CD4-positive, alpha-beta T cell treated with Interleukin-21 for 1 hour (primary cell): ENCODE data around the gene RFTN1.

Experiments used
- DNase-seq: peaks from one replicate; pipeline ENCODE4 v3.0.0-alpha.2; 2020

RFTN1 gene

GRCh38 chr3:16485395-16485992 is 28.0 kb downstream of the RFTN1 start:
- DNase-seq = no peak

GRCh38 chr3:16484984-16485383 is 28.5 kb downstream of the RFTN1 start:
- no peak for DNase-seq

DNA sequence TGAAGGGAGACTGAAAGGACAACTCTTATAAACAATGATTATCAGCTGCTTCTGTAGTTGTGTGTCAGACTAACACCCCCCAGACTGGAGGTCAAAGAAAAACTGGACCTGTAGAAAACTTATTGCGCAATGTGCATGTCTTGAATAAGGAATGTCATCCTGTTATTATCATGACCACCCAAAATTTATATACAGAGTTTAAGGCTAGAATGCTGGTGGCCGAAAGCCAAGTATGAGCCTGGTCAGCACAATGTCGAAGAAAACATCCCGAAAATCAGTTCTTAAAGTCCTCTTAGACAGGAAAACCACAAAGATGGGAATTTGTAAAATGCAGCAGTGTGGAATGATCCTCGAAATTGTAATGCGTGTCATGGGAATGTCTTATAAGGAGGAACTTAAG is 29.3 kb downstream of the RFTN1 start:
- no peak for DNase-seq

GRCh38 chr3:16482770-16483531 is 30.5 kb downstream of the RFTN1 start:
- DNase-seq = peak; percentile 44

GRCh38 chr3:16482194-16482769 is 31.2 kb downstream of the RFTN1 start:
- no peak for DNase-seq

DNA sequence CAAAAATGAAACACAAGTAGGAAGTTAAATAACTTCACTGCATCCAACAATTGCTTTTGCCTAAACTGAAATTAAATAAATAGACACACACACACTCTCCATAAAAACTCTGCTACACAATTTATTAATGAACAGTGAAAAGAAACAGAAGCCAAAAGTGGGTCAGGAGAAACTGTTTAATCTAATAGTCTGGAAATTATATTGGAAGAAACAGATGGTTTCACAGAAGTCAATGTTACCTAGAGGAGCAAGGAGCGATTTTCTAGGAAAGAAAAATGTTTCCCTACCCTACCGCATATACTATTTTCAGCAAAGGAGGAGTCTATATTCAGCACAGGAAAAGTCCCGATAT is 32.0 kb downstream of the RFTN1 start:
- DNase-seq = no peak

- peak; percentile 37 for DNase-seq
These were observed 32.5 kb downstream of the RFTN1 start for GRCh38 chr3:16480861-16481545.

DNA sequence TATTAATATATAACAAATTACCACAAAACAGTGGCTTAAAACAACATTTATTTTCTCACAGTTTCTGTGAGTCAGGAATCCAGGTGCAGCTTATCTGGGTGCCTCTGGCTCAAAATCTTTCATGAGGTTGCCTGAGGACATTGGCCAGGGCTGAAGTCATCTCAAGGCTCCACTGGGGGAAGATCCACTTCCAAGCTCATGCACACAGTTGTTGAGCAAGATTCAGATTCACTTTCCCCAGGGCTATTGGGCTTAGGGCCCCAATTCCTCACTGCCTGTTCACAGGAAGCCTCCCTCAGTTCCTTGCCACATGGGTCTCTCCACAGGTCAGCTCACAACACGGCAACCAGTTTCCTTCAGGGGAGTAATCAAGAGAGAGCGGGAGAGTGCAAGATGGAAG is 35.0 kb downstream of the RFTN1 start:
- no peak for DNase-seq

GRCh38 chr3:16477521-16477920 is 36.0 kb downstream of the RFTN1 start:
- DNase-seq = no peak

DNA sequence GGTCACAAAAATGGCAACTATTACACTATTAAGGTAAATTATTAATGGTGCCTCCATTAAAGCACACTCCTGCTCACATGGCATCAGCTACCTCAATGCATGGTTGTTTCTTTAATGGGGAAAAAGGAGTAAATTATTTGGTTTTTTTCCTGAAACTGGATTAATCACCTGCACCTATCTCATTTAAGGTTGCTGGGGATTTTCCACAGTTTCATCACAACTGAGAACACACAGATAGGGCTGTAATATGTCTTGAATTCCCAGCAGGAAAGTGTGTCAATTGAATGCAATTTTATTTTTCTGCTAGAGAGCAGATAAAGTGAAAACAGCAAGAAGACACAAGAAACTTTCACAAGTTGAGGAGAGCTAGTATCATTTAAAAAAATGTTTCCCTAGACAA is 36.4 kb downstream of the RFTN1 start:
- DNase-seq = no peak

- DNase-seq = peak; percentile 27
These were observed 36.9 kb downstream of the RFTN1 start for GRCh38 chr3:16476636-16477035.

- DNase-seq = no peak
These were observed 37.7 kb downstream of the RFTN1 start for GRCh38 chr3:16475766-16476165.

DNA sequence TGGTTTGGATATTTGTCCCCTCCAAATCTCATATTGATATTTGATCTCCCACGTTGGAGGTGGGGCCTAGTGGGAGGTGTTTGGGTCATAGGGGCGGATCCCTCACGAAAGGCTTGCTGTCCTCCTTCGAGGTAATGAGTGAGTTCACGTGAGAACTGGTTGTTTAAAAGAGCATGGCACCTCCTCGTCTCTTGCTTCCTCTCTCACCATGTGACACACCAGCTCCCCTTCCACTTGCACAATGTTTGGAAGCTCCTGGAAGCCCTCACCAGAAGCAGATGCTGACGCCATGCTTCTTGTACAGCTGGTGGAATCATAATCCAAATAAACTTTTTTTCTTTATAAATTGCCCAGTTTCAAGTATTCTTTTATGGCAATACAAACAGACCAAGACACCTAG is 38.6 kb downstream of the RFTN1 start:
- no peak for DNase-seq

DNA sequence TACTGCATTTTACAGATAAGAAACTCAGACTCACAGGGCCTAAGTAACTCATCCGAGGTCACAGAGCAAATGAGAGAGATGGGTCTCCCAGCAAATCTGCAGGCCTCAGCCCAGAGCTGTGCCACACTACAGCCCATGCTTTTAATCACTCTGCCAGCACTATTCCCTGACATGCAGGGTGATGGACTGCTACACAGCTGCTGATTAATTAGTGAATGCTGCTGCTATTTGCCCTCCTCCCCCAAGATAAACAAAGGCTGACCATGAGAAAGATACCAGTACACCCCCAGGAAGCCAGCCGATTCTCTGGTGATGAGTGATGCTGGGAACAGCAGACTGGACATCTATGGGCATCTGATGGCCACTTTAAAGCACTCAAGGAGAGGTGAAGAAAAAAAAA is 39.3 kb downstream of the RFTN1 start:
- DNase-seq = no peak

- no peak for DNase-seq
These were observed 40.9 kb downstream of the RFTN1 start for GRCh38 chr3:16472593-16472992.

DNA sequence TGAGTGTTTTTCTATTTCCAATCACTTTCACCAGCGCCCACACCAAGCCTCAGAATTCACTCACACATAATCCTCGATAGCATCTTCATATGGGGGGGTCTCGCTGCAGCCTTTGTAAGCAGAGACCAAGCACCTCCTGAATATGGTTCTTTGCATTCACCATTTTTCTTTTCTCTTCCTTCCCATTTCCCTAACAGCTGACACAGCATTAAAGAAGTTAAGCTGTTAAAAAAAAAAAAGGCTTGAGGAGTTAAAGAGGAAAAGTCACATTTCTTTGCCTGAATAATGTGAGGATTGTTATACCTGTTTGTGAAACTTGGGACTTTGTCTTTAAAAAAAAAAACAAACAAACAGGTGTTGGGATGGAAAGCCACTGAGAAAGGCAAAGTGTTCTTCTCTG is 41.6 kb downstream of the RFTN1 start:
- no peak for DNase-seq

GRCh38 chr3:16470590-16470989 is 42.9 kb downstream of the RFTN1 start:
- no peak for DNase-seq

- DNase-seq = peak; percentile 28
These were observed 45.0 kb downstream of the RFTN1 start for GRCh38 chr3:16468336-16469098.

GRCh38 chr3:16468002-16468335 is 45.5 kb downstream of the RFTN1 start:
- no peak for DNase-seq

DNA sequence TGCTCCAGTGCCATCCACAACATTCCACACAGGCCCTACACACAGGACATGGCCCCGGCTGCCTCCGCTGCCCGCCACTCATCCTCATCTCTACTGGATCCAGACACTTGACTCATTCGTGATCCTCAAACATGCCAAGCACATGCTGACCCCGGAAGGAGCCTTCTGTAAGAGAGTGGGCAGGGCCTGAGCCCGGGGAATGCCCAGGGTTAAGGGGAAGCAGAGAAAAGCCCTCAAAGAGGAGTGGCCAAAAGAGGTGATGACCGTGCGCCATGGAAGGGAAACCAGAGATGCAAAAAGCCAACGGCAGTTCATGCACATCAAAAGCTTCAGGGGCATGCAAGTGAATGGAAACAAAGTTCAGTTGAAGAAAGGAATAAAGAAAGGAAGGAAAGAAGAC is 46.1 kb downstream of the RFTN1 start:
- DNase-seq = peak; percentile 46

DNA sequence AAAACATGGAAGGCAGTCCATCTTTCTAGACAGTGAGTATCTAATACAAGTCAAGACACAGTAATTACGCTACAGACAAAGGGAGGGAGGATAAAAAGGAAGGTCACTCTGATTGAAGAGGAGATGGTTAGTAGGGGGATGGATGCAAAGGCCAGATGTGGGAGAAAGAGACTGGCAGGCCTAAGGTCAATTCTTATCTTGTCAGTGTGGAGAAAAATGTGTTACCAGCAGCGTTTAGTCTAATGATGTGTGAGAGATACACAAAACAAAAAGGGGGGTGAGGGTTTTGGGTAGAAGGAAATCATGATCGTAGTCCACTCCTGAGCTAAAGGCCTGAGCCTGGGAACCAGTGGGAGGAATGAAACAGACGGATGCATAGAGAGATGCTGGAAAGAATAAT is 46.7 kb downstream of the RFTN1 start:
- no peak for DNase-seq

DNA sequence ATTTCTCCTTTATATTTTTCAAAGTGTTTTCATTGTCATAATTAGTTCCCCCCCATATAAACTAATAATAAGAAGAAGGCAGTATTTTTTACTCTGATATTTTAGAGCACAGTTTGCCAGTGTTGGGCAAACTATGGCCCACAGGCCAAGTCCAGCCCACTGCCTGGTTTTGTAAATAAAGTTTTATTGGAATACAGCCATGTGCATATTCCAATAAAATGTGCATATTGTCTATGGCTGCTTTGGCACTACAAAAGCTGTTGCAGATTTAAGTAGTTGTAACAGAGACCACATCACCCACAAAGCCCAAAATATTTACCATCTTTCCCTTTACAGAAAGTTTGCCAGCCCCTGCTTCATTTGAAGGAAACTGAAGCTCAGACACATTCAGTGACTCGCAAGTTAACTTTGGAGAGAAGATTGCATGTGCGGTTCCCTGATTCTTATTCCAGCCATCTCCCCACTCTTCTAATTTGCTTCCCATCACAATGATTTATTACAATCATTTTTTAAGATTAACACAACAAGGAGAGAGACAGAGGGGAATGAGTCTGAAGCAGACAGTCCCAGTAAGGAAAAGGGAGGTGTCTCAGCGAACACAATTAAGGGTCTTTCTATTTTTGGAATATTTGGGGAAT is 48.9 kb downstream of the RFTN1 start:
- DNase-seq = no peak

DNA sequence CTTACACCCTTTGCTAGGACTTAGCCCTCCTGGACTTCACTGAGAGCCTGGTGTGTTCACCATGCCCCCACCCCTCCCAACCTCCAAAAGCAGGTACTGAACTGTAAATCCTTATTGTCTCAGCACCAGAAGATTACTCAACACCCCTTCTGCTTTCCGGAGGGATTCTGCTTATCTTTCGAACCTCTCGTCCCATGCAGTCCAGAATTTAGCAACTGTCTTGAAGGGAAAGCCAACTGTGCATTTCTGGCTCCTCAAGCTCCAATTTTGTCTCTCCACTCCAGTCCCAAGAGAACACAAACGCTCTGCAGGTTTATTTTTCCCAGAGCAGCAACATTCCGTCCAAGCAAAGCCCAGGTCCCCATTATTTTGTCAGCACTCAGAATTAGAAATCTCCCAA is 49.6 kb downstream of the RFTN1 start:
- DNase-seq = no peak
